GM23248 (cell line): ENCODE results near the gene CEMIP.

Experiments
- EZH2 ChIP-seq: fragments of 200-600 bp; sonication (generic); IDR thresholded peaks from 2 replicates; pipeline ENCODE4 v1.6.1; 2018; ENCODE audit warnings: antibody characterized with exemption, mild to moderate bottlenecking; ENCODE audit not compliant: insufficient read depth, poor library complexity, severe bottlenecking
- EZH2phosphoT487 ChIP-seq: fragments of 200-600 bp; sonication (generic); IDR thresholded peaks from 2 replicates; pipeline ENCODE4 v1.6.1; 2018; ENCODE audit warnings: antibody characterized with exemption, moderate library complexity, mild to moderate bottlenecking, low read depth; ENCODE audit not compliant: insufficient read depth

GRCh38 chr15:80787316-80787715, 8.1 kb downstream of the CEMIP start:
- no peak for TF ChIP-seq EZH2
- TF ChIP-seq EZH2phosphoT487, result no peak
